Uterus (tissue), 4 donors: ENCODE measurements around the gene RFESD. TPM values are rescaled to one million over a fixed set of nuclear protein-coding genes. Genes with fewer than 3 reads are reported as not detected.

ENCODE experiments used
- DNase-seq, 2 donors: peaks; one replicate each; pipeline ENCODE4 v3.0.0-alpha.2; 2019 to 2020
- H3K27ac ChIP-seq, 2 donors: fragments of 200-600 bp; sonication (generic); 1 replicate in 1 of 2; 2 replicates in 1 of 2; pipeline ENCODE4 v1.5.1; 2016 to 2018
- H3K27me3 ChIP-seq, 2 donors: fragments of 200-600 bp; sonication (generic); one replicate each; pipeline ENCODE4 v1.5.1; 2018 to 2019; ENCODE audit warnings: control low read depth in 1 of 2
- H3K36me3 ChIP-seq, 2 donors: fragments of 200-600 bp; sonication (generic); one replicate each; pipeline ENCODE4 v1.5.1; 2019; ENCODE audit warnings: control low read depth in 1 of 2
- H3K4me1 ChIP-seq, 2 donors: fragments of 200-600 bp; sonication (generic); one replicate each; pipeline ENCODE4 v1.5.1; 2018 to 2019; ENCODE audit warnings: control low read depth in 1 of 2
- H3K4me3 ChIP-seq, 2 donors: fragments of 200-600 bp; sonication (generic); 1 replicate in 1 of 2; 2 replicates in 1 of 2; pipeline ENCODE4 v1.5.1; 2018 to 2019; ENCODE audit warnings: mild to moderate bottlenecking in 1 of 2
- H3K9me3 ChIP-seq, 2 donors: fragments of 200-600 bp; sonication (generic); one replicate each; pipeline ENCODE4 v1.5.1; 2019; ENCODE audit warnings: control low read depth in 1 of 2
- POLR2A ChIP-seq, 2 donors: fragments of 450-650 bp; IDR thresholded peaks; one replicate each; pipeline ENCODE4 v1.6.1; 2016; ENCODE audit warnings: antibody characterized with exemption in 2 of 2, mild to moderate bottlenecking in 1 of 2, moderate library complexity in 1 of 2
- intact Hi-C: fragments of 100-400 bp; cut with DNase I; formaldehyde crosslinking; loops from one replicate; pipeline ENCODE4 v1.15.1; 2023; ENCODE audit warnings: low total_unique reads
- total RNA-seq, 4 donors: library from RNA; depleted of rRNA in 3 of 4; stranded (reverse); fragments of >200 nt in 3 of 4; gene quantifications; one replicate each; pipeline versions ENCODE4 v1.1.0 to v1.2.4, GENCODE V29; 2014 to 2023
- TF ChIP-seq, protein P1 (sequence below), 4 experiments: fragments of 200-600 bp in 2 of 4; fragments of 450-650 bp in 2 of 4; sonication (generic) in 2 of 4; IDR thresholded peaks; one replicate each; pipeline ENCODE4 v1.5.1; 2016 to 2019; ENCODE audit warnings: antibody characterized with exemption in 4 of 4, mild to moderate bottlenecking in 2 of 4, moderate library complexity in 1 of 4
- donor health status: DM: yes; HTN: yes; CAD: no.

Gene RFESD
- total RNA-seq, 4 donors from 2014 or later = under 0.01 to 2.8 (median 2.2) TPM; not detected in 1

- Histone ChIP-seq H3K27ac (no peak overlapping the region), H3K4me1 (peaks cover 0 to 5% of the 10 kb centered on the region in 2 donors), H3K36me3 (no peaks in the 10 kb centered on the region), H3K4me3 (no peak overlapping the region), H3K9me3 (no peaks in the 10 kb centered on the region), H3K27me3 (no peaks in the 10 kb centered on the region)
- no peak for DNase-seq
- TF ChIP-seq, protein P1, sequence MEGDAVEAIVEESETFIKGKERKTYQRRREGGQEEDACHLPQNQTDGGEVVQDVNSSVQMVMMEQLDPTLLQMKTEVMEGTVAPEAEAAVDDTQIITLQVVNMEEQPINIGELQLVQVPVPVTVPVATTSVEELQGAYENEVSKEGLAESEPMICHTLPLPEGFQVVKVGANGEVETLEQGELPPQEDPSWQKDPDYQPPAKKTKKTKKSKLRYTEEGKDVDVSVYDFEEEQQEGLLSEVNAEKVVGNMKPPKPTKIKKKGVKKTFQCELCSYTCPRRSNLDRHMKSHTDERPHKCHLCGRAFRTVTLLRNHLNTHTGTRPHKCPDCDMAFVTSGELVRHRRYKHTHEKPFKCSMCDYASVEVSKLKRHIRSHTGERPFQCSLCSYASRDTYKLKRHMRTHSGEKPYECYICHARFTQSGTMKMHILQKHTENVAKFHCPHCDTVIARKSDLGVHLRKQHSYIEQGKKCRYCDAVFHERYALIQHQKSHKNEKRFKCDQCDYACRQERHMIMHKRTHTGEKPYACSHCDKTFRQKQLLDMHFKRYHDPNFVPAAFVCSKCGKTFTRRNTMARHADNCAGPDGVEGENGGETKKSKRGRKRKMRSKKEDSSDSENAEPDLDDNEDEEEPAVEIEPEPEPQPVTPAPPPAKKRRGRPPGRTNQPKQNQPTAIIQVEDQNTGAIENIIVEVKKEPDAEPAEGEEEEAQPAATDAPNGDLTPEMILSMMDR (IDR thresholded peaks at IDR 0.05) = no peak
- TF ChIP-seq POLR2A (IDR thresholded peaks at IDR 0.05) = no peak
- intact Hi-C loops = no loop called here
These were observed 24.5 kb upstream of the RFESD start for GRCh38 chr5:95621839-95622629.

- Histone ChIP-seq H3K4me1 (peaks cover 0 to 5% of the 10 kb centered on the region in 2 donors), H3K27ac (no peak overlapping the region), H3K36me3 (no peaks in the 10 kb centered on the region), H3K4me3 (no peak overlapping the region), H3K9me3 (no peaks in the 10 kb centered on the region), H3K27me3 (no peaks in the 10 kb centered on the region)
- no peak for TF ChIP-seq POLR2A (IDR thresholded peaks at IDR 0.05)
- TF ChIP-seq, protein P1 (IDR thresholded peaks at IDR 0.05) = no peak
- no peak for DNase-seq
- intact Hi-C loops = no loop called here
These were observed 22.9 kb upstream of the RFESD start for GRCh38 chr5:95623706-95624105.

DNA sequence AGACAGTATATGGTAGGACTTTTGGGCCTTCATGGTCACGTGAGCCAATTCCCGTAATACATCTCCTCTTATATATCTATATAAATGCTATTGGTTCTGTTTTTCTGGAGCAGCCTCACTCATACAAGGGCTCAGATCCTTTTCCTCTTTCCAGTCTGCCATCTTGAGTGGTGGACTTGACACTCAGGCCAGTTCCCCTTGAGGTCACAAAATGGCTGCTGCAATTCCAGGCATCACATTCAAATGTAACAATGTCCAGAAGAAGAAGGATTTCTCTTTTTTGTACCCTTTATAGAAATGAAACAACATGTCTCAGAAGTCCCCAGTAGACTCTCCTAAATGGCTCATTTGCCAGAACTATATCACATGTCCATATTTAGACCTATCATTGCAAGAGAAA is 22.2 kb upstream of the RFESD start:
- intact Hi-C loops = no loop called here
- TF ChIP-seq, protein P1 (IDR thresholded peaks at IDR 0.05) = no peak
- TF ChIP-seq POLR2A (IDR thresholded peaks at IDR 0.05) = no peak
- Histone ChIP-seq H3K27me3 (no peaks in the 10 kb centered on the region), H3K27ac (no peak overlapping the region), H3K4me3 (no peak overlapping the region), H3K9me3 (no peaks in the 10 kb centered on the region), H3K4me1 (peaks cover 0 to 5% of the 10 kb centered on the region in 2 donors), H3K36me3 (no peaks in the 10 kb centered on the region)
- DNase-seq = no peak

- no peaks in the 10 kb centered on the region for H3K9me3 ChIP-seq
- intact Hi-C loops = no loop called here
- no peak overlapping the region for H3K27ac ChIP-seq
These were observed 19.9 kb upstream of the RFESD start for GRCh38 chr5:95626701-95627100.

More at GRCh38 chr5:95626701-95627100, 19.9 kb upstream of the RFESD start:
- Histone ChIP-seq H3K4me3 (no peak overlapping the region), H3K4me1 (no peaks in the 10 kb centered on the region), H3K27me3 (no peaks in the 10 kb centered on the region), H3K36me3 (no peaks in the 10 kb centered on the region)
- DNase-seq = no peak
- TF ChIP-seq POLR2A (IDR thresholded peaks at IDR 0.05) = no peak
- TF ChIP-seq, protein P1 (IDR thresholded peaks at IDR 0.05) = no peak
